Panc1 (cell line): ENCODE data around the gene PHIP. TPM values are rescaled to one million over a fixed set of nuclear protein-coding genes. Genes with fewer than 3 reads are reported as not detected.
"Not testable (repeated sequence)": the region's sequence is repeated elsewhere in the genome, so short reads cannot be mapped to it uniquely, and the experiment has no call there.

Experiments
- ATAC-seq: fragments of 200-7000 bp; cut with Tn5 transposase; 2 replicates; pipeline ENCODE4 v1.9.1; 2020; ENCODE audit warnings: mild to moderate bottlenecking, moderate library complexity
- BruUV-seq: library from RNA; stranded (reverse); fragments of 400-500 nt; replicated peaks from 2 replicates; lab custom pipeline; 2021; lab: Mats Ljungman, UMichigan
- CTCF ChIA-PET: fragments of 300-600 bp; sonication (Branson Sonifier 250); formaldehyde crosslinking; loops from one replicate; lab custom pipeline; 2022; ENCODE audit warnings: antibody characterized with exemption; lab: Charles Lee
- POLR2A ChIA-PET: fragments of 300-600 bp; sonication (Branson Sonifier 250); formaldehyde crosslinking; loops from one replicate; lab custom pipeline; 2022; ENCODE audit warnings: antibody characterized with exemption; lab: Charles Lee
- DNase-seq: peaks from one replicate; pipeline ENCODE4 v3.0.0-alpha.2; 2010; ENCODE audit warnings: low read depth, low spot score
- H3K27ac ChIP-seq: 2 replicates; pipeline ENCODE4 v1.5.1; 2011; ENCODE audit warnings: mild to moderate bottlenecking, low read length, inconsistent platforms
- H3K27me3 ChIP-seq: fragments of 200-500 bp; sonication (Bioruptor generic); 2 replicates; pipeline ENCODE4 v1.6.0; 2014; ENCODE audit warnings: low read length, inconsistent platforms; ENCODE audit not compliant: control insufficient read depth, insufficient read depth
- H3K36me3 ChIP-seq: fragments of 200-500 bp; sonication (Bioruptor generic); 2 replicates; pipeline ENCODE4 v1.5.1; 2014; ENCODE audit warnings: inconsistent platforms, mild to moderate bottlenecking, low read length, moderate library complexity; ENCODE audit not compliant: control insufficient read depth, insufficient read depth
- H3K4me1 ChIP-seq: 2 replicates; pipeline ENCODE4 v1.5.1; 2011; ENCODE audit warnings: inconsistent platforms, mild to moderate bottlenecking, low read length, moderate library complexity; ENCODE audit not compliant: control insufficient read depth, insufficient read depth
- H3K4me3 ChIP-seq, 2 experiments: 2 replicates each; pipeline ENCODE4 v1.5.1; 2011 to 2012; ENCODE audit warnings: low read depth in 2 of 2, low read length in 2 of 2, mild to moderate bottlenecking in 2 of 2, inconsistent platforms in 1 of 2, moderate library complexity in 1 of 2
- H3K9me3 ChIP-seq: fragments of 200-500 bp; sonication (Bioruptor generic); 2 replicates; pipeline ENCODE4 v1.5.1; 2014; ENCODE audit warnings: low read depth, mild to moderate bottlenecking, inconsistent platforms, low read length, moderate library complexity; ENCODE audit not compliant: control insufficient read depth, insufficient read depth
- POLR2AphosphoS5 ChIP-seq: IDR thresholded peaks from 2 replicates; pipeline ENCODE4 v1.6.1; 2012; ENCODE audit warnings: mild to moderate bottlenecking, low read depth, low read length, moderate library complexity
- SIN3A ChIP-seq: IDR thresholded peaks from 2 replicates; pipeline ENCODE4 v1.6.1; 2012; ENCODE audit warnings: low read depth, mild to moderate bottlenecking, low read length, moderate library complexity, borderline replicate concordance; ENCODE audit not compliant: insufficient read depth
- TCF7L2 ChIP-seq: IDR thresholded peaks from 2 replicates; pipeline ENCODE4 v1.6.1; 2011; ENCODE audit warnings: mild to moderate bottlenecking, low read depth, low read length, inconsistent platforms
- in situ Hi-C: cut with HindIII; loops from 2 replicates; pipeline ENCODE4 v1.10.0; 2016; ENCODE audit warnings: low sequenced_read_pairs, low pct_unique_long_range_greater_than_20kb
- intact Hi-C: fragments of 100-400 bp; cut with micrococcal nuclease; formaldehyde crosslinking; loops from one replicate; pipeline ENCODE4 v1.10.0; 2022; ENCODE audit not compliant: unreplicated experiment
- total RNA-seq: library from RNA; stranded (reverse); gene quantifications from one replicate; pipeline ENCODE4 v1.2.1, GENCODE V29; 2021; ENCODE audit not compliant: unreplicated experiment
- TF ChIP-seq, protein P1 (sequence below): fragments of 450-650 bp; IDR thresholded peaks from 2 replicates; pipeline ENCODE4 v1.5.1; 2017; ENCODE audit warnings: mild to moderate bottlenecking
- TF ChIP-seq, protein P2 (sequence below), 2 experiments: IDR thresholded peaks; 2 replicates each; pipeline ENCODE4 v1.6.1; 2011 to 2012; ENCODE audit warnings: low read depth in 2 of 2, control low read depth in 1 of 2, low read length in 1 of 2, mild to moderate bottlenecking in 1 of 2, moderate library complexity in 1 of 2; ENCODE audit not compliant: insufficient read depth in 1 of 2

Gene PHIP
- total RNA-seq, 1 experiment from 2014 or later = 28.0 TPM

DNA sequence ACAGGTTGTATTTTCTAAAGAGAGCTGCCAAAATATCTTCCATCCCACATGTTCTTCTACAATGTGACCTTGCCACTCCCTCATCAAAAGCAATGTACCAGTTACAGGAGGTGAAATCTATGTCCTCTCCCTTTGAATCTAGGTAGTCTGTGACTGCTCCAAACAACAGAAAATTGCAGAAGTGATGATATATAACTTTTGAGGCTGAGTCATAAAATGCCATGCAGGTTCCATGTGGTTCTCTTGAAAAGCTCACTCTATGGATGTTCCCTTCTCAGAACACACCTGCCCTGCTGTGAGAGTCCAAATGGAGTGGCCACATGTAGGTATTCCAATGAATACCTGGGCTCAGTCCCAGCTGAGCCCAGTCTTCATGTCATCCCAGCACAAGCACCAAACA is 16.9 kb upstream of the PHIP start:
- DNase-seq (no peak), ATAC-seq (no peak)
- H3K4me3 ChIP-seq = no peak overlapping the region
- in situ Hi-C loops (no loop called here), intact Hi-C loops (no loop called here)
- CTCF ChIA-PET = no interaction called here
- no peaks in the 10 kb centered on the region for H3K9me3 ChIP-seq
- peaks cover 4% of the 10 kb centered on the region for H3K27me3 ChIP-seq
- H3K4me1 ChIP-seq = no peaks in the 10 kb centered on the region
- POLR2A ChIA-PET = no interaction called here
- BruUV-seq = no TSS peak
- TF ChIP-seq, protein P1, sequence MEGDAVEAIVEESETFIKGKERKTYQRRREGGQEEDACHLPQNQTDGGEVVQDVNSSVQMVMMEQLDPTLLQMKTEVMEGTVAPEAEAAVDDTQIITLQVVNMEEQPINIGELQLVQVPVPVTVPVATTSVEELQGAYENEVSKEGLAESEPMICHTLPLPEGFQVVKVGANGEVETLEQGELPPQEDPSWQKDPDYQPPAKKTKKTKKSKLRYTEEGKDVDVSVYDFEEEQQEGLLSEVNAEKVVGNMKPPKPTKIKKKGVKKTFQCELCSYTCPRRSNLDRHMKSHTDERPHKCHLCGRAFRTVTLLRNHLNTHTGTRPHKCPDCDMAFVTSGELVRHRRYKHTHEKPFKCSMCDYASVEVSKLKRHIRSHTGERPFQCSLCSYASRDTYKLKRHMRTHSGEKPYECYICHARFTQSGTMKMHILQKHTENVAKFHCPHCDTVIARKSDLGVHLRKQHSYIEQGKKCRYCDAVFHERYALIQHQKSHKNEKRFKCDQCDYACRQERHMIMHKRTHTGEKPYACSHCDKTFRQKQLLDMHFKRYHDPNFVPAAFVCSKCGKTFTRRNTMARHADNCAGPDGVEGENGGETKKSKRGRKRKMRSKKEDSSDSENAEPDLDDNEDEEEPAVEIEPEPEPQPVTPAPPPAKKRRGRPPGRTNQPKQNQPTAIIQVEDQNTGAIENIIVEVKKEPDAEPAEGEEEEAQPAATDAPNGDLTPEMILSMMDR = no peak
- TF ChIP-seq POLR2AphosphoS5 (no peak), TCF7L2 (no peak), SIN3A (no peak)
- TF ChIP-seq, protein P2, sequence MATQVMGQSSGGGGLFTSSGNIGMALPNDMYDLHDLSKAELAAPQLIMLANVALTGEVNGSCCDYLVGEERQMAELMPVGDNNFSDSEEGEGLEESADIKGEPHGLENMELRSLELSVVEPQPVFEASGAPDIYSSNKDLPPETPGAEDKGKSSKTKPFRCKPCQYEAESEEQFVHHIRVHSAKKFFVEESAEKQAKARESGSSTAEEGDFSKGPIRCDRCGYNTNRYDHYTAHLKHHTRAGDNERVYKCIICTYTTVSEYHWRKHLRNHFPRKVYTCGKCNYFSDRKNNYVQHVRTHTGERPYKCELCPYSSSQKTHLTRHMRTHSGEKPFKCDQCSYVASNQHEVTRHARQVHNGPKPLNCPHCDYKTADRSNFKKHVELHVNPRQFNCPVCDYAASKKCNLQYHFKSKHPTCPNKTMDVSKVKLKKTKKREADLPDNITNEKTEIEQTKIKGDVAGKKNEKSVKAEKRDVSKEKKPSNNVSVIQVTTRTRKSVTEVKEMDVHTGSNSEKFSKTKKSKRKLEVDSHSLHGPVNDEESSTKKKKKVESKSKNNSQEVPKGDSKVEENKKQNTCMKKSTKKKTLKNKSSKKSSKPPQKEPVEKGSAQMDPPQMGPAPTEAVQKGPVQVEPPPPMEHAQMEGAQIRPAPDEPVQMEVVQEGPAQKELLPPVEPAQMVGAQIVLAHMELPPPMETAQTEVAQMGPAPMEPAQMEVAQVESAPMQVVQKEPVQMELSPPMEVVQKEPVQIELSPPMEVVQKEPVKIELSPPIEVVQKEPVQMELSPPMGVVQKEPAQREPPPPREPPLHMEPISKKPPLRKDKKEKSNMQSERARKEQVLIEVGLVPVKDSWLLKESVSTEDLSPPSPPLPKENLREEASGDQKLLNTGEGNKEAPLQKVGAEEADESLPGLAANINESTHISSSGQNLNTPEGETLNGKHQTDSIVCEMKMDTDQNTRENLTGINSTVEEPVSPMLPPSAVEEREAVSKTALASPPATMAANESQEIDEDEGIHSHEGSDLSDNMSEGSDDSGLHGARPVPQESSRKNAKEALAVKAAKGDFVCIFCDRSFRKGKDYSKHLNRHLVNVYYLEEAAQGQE (IDR thresholded peaks at IDR 0.05; ENCODE audit: insufficient read depth in 1 of 2, low read depth in 2 of 2, low read length in 1 of 2) = no peak
- no peaks in the 10 kb centered on the region for H3K36me3 ChIP-seq
- H3K27ac ChIP-seq = no peak overlapping the region

DNA sequence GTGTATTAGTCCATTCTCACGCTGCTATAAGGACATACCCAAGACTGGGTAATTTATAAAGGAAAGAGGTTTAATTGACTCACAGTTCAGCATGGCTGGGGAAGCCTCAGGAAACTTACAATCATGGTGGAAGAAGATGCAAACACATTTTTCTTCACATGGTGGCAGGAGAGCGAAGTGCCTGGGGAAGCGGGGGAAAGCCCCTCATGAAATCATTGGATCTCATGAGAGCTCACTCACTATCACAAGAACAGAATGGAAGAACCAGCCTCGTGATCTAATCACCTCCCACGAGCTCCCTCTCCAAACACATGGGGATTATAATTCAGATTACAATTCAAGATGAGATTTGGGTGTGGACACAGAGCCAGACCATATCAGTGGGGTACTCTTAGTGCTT is 13.7 kb upstream of the PHIP start:
- H3K4me3 ChIP-seq, DNase-seq, H3K9me3 ChIP-seq, H3K4me1 ChIP-seq, CTCF ChIA-PET, H3K27ac ChIP-seq, BruUV-seq, H3K36me3 ChIP-seq, intact Hi-C loops, in situ Hi-C loops, ATAC-seq, POLR2A ChIA-PET: not testable (repeated sequence)
- peaks cover 10% of the 10 kb centered on the region for H3K27me3 ChIP-seq

DNA sequence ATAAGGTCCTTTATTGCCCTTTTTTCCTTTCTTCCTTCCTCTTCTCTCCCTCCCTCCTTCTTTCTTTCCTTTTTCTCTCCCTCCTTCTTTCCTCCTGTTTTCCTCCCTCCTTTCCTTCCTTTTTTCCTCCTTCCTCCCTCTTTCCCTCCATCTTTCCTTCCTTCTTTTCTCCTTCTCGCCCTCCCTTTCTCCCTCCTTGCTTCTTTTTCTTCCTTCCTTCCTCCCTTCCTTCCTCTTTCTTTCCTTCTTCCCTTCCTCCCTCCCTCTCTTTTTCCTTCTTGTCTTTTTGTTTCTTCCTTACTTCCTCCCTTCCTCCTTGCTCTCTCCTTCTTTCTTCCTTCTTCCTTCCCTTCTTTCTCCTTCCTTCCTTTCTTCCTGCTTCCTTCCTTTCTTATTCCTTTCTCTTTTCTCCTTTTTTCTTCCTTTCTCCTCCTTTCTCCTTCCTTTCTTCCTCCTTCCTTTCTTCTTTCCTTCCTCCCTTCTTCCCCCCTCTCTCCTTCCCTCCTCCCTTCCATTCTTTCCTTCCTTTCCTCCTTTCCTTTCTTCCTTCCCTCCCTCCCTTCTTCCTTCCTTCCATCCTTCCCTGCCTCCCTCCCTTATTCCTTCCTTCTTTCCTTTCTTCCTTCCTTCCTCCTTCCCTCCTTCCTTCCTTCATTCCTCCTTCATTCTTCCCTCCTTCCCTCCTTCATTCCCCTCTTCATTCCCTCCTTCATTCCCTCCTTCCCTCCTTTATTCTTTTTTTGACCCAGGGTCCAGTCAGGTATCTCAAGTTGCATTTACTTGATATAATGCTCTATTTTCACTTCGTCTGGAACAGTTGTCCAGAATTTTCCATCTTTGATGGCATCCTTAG is 11.7 kb upstream of the PHIP start:
- no peak overlapping the region for H3K4me3 ChIP-seq
- DNase-seq (no peak), ATAC-seq (no peak)
- BruUV-seq = no TSS peak
- intact Hi-C loops (no loop called here), in situ Hi-C loops (no loop called here)
- no peaks in the 10 kb centered on the region for H3K36me3 ChIP-seq
- TF ChIP-seq, protein P1 = no peak
- TF ChIP-seq SIN3A (no peak), POLR2AphosphoS5 (no peak), TCF7L2 (no peak)
- TF ChIP-seq, protein P2 (IDR thresholded peaks at IDR 0.05; ENCODE audit: insufficient read depth in 1 of 2, low read depth in 2 of 2, low read length in 1 of 2) = no peak
- H3K27me3 ChIP-seq = peaks cover 10% of the 10 kb centered on the region
- CTCF ChIA-PET = no interaction called here
- H3K9me3 ChIP-seq = no peaks in the 10 kb centered on the region
- POLR2A ChIA-PET = no interaction called here
- no peak overlapping the region for H3K27ac ChIP-seq
- no peaks in the 10 kb centered on the region for H3K4me1 ChIP-seq
